ENCODE measurements around the gene ZNF709.
"Not testable (repeated sequence)": the region's sequence is repeated elsewhere in the genome, so short reads cannot be mapped to it uniquely, and the experiment has no call there.

Gene ZNF709

DNA sequence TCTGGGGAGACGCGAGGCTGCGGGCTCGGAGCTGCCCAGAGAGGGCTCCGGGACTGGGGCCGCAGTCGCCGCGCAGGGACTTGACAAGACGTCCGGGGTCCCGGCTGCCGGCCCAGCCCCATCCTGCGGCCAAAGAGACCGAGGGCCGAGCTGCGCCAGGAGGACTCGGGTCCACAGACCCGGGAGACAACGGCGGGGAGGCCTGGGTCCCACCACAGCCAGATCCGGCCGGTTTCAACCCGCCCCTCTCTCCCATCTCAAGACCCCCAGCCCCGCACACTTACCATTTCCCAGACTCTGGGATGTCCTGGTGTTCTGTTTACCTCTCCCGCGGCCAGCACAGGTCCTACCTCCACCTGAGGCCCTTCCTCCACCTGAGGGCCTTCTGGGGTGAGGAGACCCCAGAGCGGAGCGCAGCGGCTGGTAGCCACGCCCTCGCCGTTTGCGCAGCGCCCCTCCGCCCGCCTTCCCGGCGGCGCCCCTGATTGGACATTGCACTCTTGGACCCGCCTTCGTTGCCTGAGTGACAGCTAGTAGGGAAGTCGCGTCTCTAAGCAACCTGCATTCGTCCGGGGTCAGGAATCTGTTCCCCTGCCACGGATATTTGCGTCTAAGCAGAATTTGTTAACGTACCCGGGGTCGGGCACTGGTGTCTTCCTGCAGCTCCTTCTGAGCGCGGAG, at the start of gene ZNF709:
Gene ZNF709 (minus strand): TSS at position 446 of the 681 bp plus-strand sequence. CDS start 159 bp downstream, at position 287.
- no peaks in the 10 kb centered on the region for H3K9me3 Mint-ChIP-seq
- peak; percentile 92 for DNase-seq

DNA sequence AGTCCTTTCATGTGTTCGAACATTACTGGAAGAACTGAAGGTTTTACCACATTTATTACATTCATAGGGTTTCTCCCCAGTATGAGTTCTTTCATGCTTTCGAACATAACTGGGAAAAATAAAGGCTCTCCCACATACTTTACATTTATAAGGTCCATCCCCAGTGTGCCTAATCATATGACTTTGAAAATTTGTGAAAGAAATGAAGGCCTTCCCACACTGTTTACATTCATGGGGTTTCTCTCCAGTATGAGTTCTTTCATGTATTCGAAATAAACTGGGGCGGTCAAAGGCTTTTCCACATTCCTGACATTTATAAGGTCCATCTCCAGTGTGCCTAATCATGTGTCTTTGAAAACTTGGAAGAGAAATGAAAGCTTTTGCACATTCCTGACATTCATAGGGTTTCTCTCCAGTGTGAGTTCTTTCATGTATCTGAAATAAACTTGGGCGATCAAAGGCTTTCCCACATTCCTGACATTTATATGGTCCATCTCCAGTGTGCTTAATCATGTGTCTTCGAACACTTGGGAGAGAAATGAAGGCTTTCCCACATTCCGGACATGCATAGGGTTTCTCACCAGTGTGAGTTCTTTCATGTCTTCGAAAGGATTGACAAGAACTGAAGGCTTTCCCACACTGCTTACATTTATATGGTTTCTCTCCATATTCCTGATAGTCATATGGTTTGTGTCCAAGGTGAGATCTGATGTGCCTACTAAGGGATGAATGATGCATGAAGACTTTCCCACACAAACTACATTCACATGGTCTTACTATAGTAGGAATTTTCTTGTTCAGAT, 42.6 kb upstream of the ZNF709 start:
- Mint-ChIP-seq H3K4me3 (no peak overlapping the region), H3K36me3 (ENCODE audit: low read depth) (peaks cover 91% of the 10 kb centered on the region)
- DNase-seq: no peak

More for the DNA sequence above, at the start of gene ZNF709:
- H3K27ac Mint-ChIP-seq: peak within 1 kb of the TSS; percentile 72
- ATAC-seq: peak; percentile 99
- peak within 1 kb of the TSS; percentile 90 for H3K4me3 Mint-ChIP-seq
- peaks cover 2% of the 10 kb centered on the region for H3K36me3 Mint-ChIP-seq (ENCODE audit: low read depth)
- peaks cover 35% of the 10 kb centered on the region for H3K4me1 Mint-ChIP-seq
- H3K27me3 Mint-ChIP-seq: no peaks in the 10 kb centered on the region

DNA sequence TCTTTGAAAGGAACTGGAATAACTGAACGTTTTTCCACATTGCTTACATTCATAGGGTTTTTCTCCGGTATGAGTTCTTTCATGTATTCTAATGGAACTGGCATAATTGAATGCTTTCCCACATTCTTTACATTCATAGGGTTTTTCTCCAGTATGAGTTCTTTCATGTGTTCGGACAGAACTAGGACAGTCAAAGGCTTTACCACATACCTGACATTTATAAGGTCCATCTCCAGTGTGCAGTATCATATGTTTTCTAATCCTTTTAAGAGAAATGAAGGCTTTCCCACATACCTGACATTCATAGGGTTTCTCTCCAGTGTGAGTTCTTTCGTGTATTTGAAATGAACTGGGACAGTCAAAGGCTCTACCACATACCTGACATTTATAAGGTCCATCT, 41.9 kb upstream of the ZNF709 start:
- no peaks in the 10 kb centered on the region for H3K4me1 Mint-ChIP-seq
- no peak overlapping the region for H3K27ac Mint-ChIP-seq
- ATAC-seq (no peak), DNase-seq (no peak)
- no peaks in the 10 kb centered on the region for H3K27me3 Mint-ChIP-seq
- H3K4me3 Mint-ChIP-seq: no peak overlapping the region
- peaks cover 73% of the 10 kb centered on the region for H3K9me3 Mint-ChIP-seq
- peaks cover 93% of the 10 kb centered on the region for H3K36me3 Mint-ChIP-seq (ENCODE audit: low read depth)

More for the DNA sequence above, 42.6 kb upstream of the ZNF709 start:
- Mint-ChIP-seq H3K9me3 (peaks cover 72% of the 10 kb centered on the region), H3K27me3 (no peaks in the 10 kb centered on the region), H3K27ac (no peak overlapping the region), H3K4me1 (no peaks in the 10 kb centered on the region)
- no peak for ATAC-seq

- H3K4me1 Mint-ChIP-seq: no peaks in the 10 kb centered on the region
- H3K36me3 Mint-ChIP-seq (ENCODE audit: low read depth): peaks cover 76% of the 10 kb centered on the region
- H3K4me3 Mint-ChIP-seq: no peak overlapping the region
- H3K27ac Mint-ChIP-seq: no peak overlapping the region
- peaks cover 65% of the 10 kb centered on the region for H3K9me3 Mint-ChIP-seq
- no peaks in the 10 kb centered on the region for H3K27me3 Mint-ChIP-seq
- ATAC-seq: no peak
- no peak for DNase-seq
Observed at GRCh38 chr19:12521996-12522395, 37.4 kb upstream of the ZNF709 start.

- Mint-ChIP-seq H3K27me3 (peaks cover 4% of the 10 kb centered on the region), H3K27ac (no peak overlapping the region), H3K4me3 (no peak overlapping the region), H3K9me3 (peaks cover 25% of the 10 kb centered on the region), H3K36me3 (ENCODE audit: low read depth) (peaks cover 23% of the 10 kb centered on the region), H3K4me1 (peaks cover 3% of the 10 kb centered on the region)
- ATAC-seq (no peak), DNase-seq (no peak)
Observed at GRCh38 chr19:12513531-12514061, 29.0 kb upstream of the ZNF709 start.

- DNase-seq (no peak), ATAC-seq (no peak)
- Mint-ChIP-seq H3K27me3 (no peaks in the 10 kb centered on the region), H3K4me1 (peaks cover 17% of the 10 kb centered on the region), H3K36me3 (ENCODE audit: low read depth) (no peaks in the 10 kb centered on the region), H3K9me3 (peaks cover 5% of the 10 kb centered on the region), H3K4me3 (no peak overlapping the region), H3K27ac (no peak overlapping the region)
Observed at GRCh38 chr19:12497032-12497431, 12.4 kb upstream of the ZNF709 start.

GRCh38 chr19:12496480-12496879, 11.9 kb upstream of the ZNF709 start:
- DNase-seq (no peak), ATAC-seq (no peak)
- peak overlapping the region; percentile 84 for H3K4me3 Mint-ChIP-seq
- H3K27ac Mint-ChIP-seq: no peak overlapping the region
- no peaks in the 10 kb centered on the region for H3K36me3 Mint-ChIP-seq (ENCODE audit: low read depth)
- no peaks in the 10 kb centered on the region for H3K27me3 Mint-ChIP-seq
- H3K9me3 Mint-ChIP-seq: peaks cover 5% of the 10 kb centered on the region
- peaks cover 17% of the 10 kb centered on the region for H3K4me1 Mint-ChIP-seq

GRCh38 chr19:12495002-12495802, 10.6 kb upstream of the ZNF709 start:
- no peaks in the 10 kb centered on the region for H3K36me3 Mint-ChIP-seq (ENCODE audit: low read depth)
- no peaks in the 10 kb centered on the region for H3K27me3 Mint-ChIP-seq
- H3K4me1 Mint-ChIP-seq: peaks cover 17% of the 10 kb centered on the region
- peak overlapping the region; percentile 84 for H3K4me3 Mint-ChIP-seq
- peaks cover 5% of the 10 kb centered on the region for H3K9me3 Mint-ChIP-seq
- peak; percentile 100 for ATAC-seq
- peak; percentile 93 for DNase-seq
- H3K27ac Mint-ChIP-seq: peak overlapping the region; percentile 84

GRCh38 chr19:12494260-12494860, 9.7 kb upstream of the ZNF709 start:
- H3K9me3 Mint-ChIP-seq: peaks cover 5% of the 10 kb centered on the region
- no peaks in the 10 kb centered on the region for H3K36me3 Mint-ChIP-seq (ENCODE audit: low read depth)
- H3K4me3 Mint-ChIP-seq: peak overlapping the region; percentile 84
- H3K27ac Mint-ChIP-seq: peak overlapping the region; percentile 18
- DNase-seq: no peak
- peaks cover 17% of the 10 kb centered on the region for H3K4me1 Mint-ChIP-seq
- no peak for ATAC-seq
- H3K27me3 Mint-ChIP-seq: no peaks in the 10 kb centered on the region

- ATAC-seq; DNase-seq; H3K27ac Mint-ChIP-seq; H3K27me3 Mint-ChIP-seq; H3K36me3 Mint-ChIP-seq (ENCODE audit: low read depth); H3K4me3 Mint-ChIP-seq; H3K9me3 Mint-ChIP-seq: not testable (repeated sequence)
- peaks cover 31% of the 10 kb centered on the region for H3K4me1 Mint-ChIP-seq
Observed at GRCh38 chr19:12486265-12486783, 1.7 kb upstream of the ZNF709 start.

- Mint-ChIP-seq H3K36me3 (ENCODE audit: low read depth) (peaks cover 2% of the 10 kb centered on the region), H3K4me1 (peaks cover 31% of the 10 kb centered on the region), H3K27me3 (no peaks in the 10 kb centered on the region), H3K4me3 (peak overlapping the region; percentile 90), H3K9me3 (no peaks in the 10 kb centered on the region), H3K27ac (no peak overlapping the region)
- DNase-seq: no peak
- ATAC-seq: no peak
Observed at GRCh38 chr19:12485571-12485970, 955 bp upstream of the ZNF709 start.

GRCh38 chr19:12485052-12485416, 418 bp upstream of the ZNF709 start:
- Mint-ChIP-seq H3K36me3 (ENCODE audit: low read depth) (peaks cover 2% of the 10 kb centered on the region), H3K27me3 (no peaks in the 10 kb centered on the region), H3K27ac (peak overlapping the region; percentile 72), H3K9me3 (no peaks in the 10 kb centered on the region), H3K4me1 (peaks cover 31% of the 10 kb centered on the region), H3K4me3 (peak overlapping the region; percentile 90)
- peak; percentile 8 for ATAC-seq
- DNase-seq: no peak

DNA sequence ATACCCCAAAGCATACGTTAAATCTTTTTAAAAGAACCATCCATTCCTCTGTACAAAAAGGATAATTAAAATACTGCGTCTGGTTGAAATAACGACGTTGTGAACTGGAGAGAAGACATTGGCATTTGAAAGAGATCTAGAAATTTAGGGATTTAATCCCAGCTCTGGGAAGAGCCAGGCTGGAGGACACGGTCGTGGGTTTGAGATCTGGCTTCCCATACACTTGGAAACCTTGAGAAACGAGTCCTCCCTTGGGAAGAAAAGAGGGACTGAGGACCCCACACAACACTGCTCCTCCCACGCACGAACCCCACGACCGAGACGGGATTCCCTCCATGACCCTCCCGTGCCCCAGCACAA, 625 bp downstream of the ZNF709 start:
- DNase-seq (no peak), ATAC-seq (no peak)
- Mint-ChIP-seq H3K4me3 (peak overlapping the region; percentile 90), H3K36me3 (ENCODE audit: low read depth) (peaks cover 2% of the 10 kb centered on the region), H3K27me3 (no peaks in the 10 kb centered on the region), H3K27ac (no peak overlapping the region), H3K4me1 (peaks cover 37% of the 10 kb centered on the region), H3K9me3 (no peaks in the 10 kb centered on the region)

GRCh38 chr19:12482509-12482886, 2.1 kb downstream of the ZNF709 start:
- H3K4me1 Mint-ChIP-seq: peaks cover 49% of the 10 kb centered on the region
- H3K4me3 Mint-ChIP-seq: peak overlapping the region; percentile 16
- H3K36me3 Mint-ChIP-seq (ENCODE audit: low read depth): peaks cover 2% of the 10 kb centered on the region
- DNase-seq: no peak
- H3K27ac Mint-ChIP-seq: peak overlapping the region; percentile 23
- H3K27me3 Mint-ChIP-seq: no peaks in the 10 kb centered on the region
- ATAC-seq: no peak
- H3K9me3 Mint-ChIP-seq: no peaks in the 10 kb centered on the region
